ENCODE results near the gene LRRN2.
"Not testable (repeated sequence)": the region's sequence is repeated elsewhere in the genome, so short reads cannot be mapped to it uniquely, and the experiment has no call there.

Gene LRRN2

DNA sequence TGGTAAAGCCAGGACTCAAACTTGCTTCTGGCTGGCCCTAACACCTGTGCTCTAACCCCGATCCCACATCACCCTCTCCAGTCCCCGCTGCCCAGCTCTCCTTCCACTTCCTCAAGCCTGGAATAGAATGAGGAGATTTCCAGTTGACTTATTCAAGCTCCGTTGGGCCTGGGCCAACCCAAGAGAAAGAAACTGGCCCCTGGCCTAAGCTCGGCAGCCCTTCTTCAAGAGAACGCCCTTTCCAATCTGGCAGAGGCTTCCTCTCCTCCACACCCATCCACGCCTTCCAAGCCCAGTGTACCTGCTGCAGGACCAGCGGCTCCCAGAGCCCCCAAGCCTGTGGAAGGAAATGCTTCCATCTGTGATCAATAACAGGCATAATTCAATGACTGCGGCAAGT is 51.9 kb downstream of the LRRN2 start:
- DNase-seq, result peak in 14 of 56 donors; percentile 10 to 47 (median 28)

GRCh38 chr1:204630132-204630905 is 55.2 kb downstream of the LRRN2 start:
- no peak for DNase-seq

GRCh38 chr1:204629459-204629858 is 56.1 kb downstream of the LRRN2 start:
- DNase-seq, result not testable (repeated sequence)

DNA sequence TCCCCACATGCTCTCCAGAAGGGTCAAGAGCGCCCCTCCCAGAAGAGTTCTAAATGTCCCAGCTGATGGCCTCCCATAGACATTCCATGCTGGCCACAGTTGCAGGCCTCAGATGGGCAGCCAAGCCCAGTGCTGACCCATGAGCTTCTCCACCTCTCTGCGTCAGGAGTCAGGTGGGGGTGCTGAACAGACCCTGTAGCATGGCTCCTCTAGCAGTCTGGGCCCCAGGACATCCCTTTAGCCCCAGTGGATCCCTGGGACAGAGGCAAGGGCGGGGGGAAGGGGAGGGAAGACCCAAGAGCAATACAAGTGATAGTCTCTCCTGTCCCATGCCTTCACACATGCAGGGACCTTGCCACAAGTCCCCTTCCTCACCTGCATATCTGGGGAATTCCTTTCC is 56.7 kb downstream of the LRRN2 start:
- no peak for DNase-seq

- no peak for DNase-seq
These were observed 58.1 kb downstream of the LRRN2 start for GRCh38 chr1:204627436-204627835.

DNA sequence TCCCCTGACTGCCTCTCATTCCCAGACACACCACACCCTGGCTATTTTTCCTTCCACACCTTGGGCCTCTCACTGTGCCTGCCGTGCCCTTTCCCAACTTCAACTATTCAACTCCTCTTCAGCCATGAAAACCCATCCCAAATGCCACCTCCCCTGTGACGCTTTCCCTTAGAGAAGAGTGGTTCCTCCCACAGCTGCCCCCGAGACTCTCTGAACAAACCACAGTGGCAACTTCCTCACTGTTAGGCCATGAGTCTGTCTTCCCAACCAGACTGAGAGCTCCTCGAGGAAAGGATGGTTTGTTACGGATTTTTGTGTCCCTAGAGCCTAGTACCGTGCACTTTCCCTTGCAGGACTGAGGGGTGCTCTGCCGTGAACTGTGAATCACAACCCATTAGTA is 59.2 kb downstream of the LRRN2 start:
- no peak for DNase-seq

DNA sequence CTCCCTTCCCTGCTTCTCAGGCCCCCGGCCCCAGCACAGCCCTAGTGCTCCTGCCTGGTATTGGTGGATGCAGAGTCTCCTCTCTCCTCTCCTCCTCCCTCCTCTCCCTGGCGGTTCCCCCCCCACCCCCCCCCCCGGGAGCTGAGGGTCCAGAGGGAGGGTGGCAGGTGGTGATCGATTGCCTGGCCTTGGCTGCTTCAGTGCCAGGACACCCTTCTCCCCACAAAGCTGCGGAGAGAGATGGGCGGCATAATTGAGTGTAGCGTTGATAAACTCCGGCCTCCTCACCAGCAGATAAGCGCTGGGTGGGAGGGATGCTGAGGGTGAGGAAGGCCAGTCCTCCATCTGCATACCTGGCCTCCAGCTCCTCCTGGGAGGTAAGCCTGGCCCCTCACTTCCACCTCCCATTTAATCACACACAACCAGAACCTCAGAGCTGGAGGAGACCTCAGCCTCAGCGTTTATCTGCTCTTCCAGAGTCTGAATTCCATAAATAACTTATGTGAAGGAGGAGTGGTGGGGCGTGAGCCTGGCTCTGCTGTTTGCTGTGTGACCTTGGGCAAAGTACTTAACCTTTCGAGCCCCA is 60.8 kb downstream of the LRRN2 start:
- DNase-seq, result no peak

- DNase-seq, result no peak
These were observed 61.6 kb downstream of the LRRN2 start for GRCh38 chr1:204623894-204624361.

GRCh38 chr1:204623365-204623893 is 62.1 kb downstream of the LRRN2 start:
- DNase-seq, result peak in 1 of 56 donors; percentile 22

- no peak for DNase-seq
These were observed 63.5 kb downstream of the LRRN2 start for GRCh38 chr1:204621996-204622395.

DNA sequence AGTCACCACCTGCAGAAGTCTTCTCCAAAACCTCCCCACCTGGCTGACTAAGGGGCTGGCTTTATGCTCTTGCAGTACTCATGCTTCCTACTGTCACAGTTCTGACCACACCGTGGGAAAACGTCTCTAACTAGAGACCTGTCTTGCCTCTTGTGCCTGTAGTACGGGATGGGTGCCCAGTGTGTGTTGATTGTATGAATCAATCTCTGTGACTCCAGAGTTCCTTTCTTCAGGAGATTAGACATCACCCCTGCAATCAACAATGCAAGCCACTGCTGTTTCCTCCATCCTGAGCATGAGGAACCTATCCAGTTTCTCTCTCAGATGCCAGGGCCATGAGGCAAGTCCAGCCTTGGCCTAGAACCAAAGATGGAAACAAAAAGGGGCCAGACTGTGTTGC is 64.1 kb downstream of the LRRN2 start:
- no peak for DNase-seq

GRCh38 chr1:204619721-204620120 is 65.8 kb downstream of the LRRN2 start:
- no peak for DNase-seq

DNA sequence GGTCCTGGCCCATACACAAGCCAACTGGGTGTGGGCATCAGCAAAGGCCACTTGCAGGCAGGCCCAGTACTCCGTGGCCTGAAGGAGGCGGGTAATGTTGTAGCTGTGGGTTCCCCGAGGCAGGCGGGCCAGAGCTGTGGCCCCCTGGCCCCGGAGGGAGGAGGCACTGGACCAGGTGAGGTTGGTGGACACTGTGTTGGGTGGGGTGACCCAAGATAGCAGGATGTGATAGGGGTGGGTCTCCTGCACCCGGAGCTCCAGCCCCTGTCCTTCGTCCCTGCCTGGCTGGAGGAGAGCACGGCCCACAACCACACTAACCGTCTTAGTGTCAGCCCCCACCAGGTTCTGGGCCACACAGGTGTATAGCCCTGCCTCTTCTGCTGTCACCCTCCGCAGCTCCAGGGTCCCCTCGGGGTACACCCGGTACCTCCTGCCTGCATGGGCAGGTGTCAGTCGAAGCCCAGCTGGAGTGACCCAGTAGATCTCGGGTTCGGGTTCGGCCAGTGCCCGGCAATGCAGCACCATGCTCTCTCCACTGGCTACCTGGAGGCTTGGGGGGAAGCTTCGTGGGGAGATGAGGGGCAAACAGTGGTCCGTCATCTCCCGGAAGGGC is 67.3 kb downstream of the LRRN2 start:
- DNase-seq, result no peak

DNA sequence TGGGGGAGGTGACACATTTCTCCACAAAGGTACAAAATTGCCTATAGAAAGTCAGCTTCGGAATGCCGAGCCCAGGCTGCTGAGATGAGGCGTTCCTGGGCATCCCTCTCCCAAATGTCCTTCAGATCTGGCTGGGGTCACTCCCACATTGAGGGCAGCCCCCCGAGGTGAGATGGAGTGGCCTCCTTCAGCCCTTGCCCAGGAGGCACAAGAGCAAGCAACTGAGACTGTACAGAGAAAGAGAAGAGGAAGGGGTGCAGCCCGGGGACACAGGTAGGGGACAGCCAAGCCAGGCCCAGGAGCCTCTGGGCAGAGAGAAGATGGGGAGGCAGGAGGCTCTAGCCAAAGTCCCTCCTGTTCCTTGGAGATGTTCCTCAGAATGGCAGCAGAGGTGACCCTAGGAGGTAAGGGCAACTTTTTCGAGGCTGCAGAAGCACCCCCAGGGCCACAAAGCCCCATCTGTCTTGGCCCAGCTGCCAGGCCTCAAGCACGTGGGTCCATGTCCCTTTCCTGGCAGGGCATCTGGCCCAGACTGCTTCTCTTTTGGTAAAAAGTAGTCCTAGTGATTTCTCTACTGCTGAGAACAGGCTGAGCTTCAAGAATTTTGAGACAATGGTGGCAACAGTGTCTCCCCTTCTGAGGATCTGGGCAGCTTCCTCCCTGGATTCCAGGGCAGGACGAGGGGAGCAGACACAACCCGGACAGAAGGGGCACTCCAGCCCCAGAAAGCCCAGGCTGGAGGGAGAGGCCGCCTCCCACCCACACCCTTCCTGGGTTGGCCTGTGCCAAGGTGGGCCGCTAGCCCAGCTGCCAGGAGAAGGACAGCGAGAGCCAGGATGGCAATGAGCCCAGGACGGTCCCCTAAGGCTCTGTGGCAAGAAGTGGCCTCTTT is 68.0 kb downstream of the LRRN2 start:
- DNase-seq, result peak in 30 of 56 donors; percentile 8 to 64 (median 48)

GRCh38 chr1:204616641-204617040 is 68.9 kb downstream of the LRRN2 start:
- no peak for DNase-seq

DNA sequence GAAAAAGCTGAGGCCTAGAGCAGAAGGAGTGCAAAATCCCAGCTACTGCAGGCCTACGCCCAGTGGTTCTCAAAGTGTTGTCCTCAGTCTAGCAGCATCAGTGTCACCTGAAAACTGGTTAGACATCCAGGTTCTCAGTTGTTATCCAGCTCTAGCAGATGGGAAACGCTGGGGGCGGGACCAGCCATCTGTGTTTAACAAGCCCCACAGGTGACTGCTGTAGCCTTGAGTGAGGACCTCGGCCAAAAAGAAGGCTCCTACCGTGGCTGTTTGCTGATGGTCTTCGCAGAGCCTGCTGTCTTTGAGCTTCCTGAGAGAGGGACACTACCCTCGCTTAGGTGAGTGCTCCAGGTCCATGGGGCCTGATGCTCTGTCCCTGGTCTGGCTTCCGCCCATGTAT is 69.7 kb downstream of the LRRN2 start:
- no peak for DNase-seq

- no peak for DNase-seq
These were observed 71.9 kb downstream of the LRRN2 start for GRCh38 chr1:204613636-204614035.

GRCh38 chr1:204612326-204612725 is 73.2 kb downstream of the LRRN2 start:
- no peak for DNase-seq

- no peak for DNase-seq
These were observed 74.5 kb downstream of the LRRN2 start for GRCh38 chr1:204611036-204611435.

GRCh38 chr1:204607910-204608309 is 77.6 kb downstream of the LRRN2 start:
- DNase-seq, result no peak

- no peak for DNase-seq
These were observed 79.7 kb downstream of the LRRN2 start for GRCh38 chr1:204605791-204606190.
